WERI-Rb-1 (cell line): ENCODE results near the gene PTCD2.
"Not testable (repeated sequence)": the region's sequence is repeated elsewhere in the genome, so short reads cannot be mapped to it uniquely, and the experiment has no call there.

Source experiments
- DNase-seq: peaks from one replicate; pipeline ENCODE4 v3.0.0-alpha.2; 2020
- H3K27ac ChIP-seq: fragments of 250-450 bp; sonication (Bioruptor Pico); 2 replicates; pipeline ENCODE4 v1.5.1; 2020; ENCODE audit warnings: mild to moderate bottlenecking, moderate library complexity
- H3K27me3 ChIP-seq: fragments of 250-450 bp; sonication (Bioruptor Pico); 2 replicates; pipeline ENCODE4 v1.5.1; 2021; ENCODE audit warnings: mild to moderate bottlenecking, low read depth, moderate library complexity; ENCODE audit not compliant: insufficient read depth, severe bottlenecking
- H3K36me3 ChIP-seq: fragments of 250-450 bp; sonication (Bioruptor Pico); 2 replicates; pipeline ENCODE4 v1.5.1; 2020; ENCODE audit warnings: mild to moderate bottlenecking, moderate library complexity
- H3K4me3 ChIP-seq: 2 replicates; pipeline ENCODE4 v1.5.1; 2011; ENCODE audit warnings: low read depth, mild to moderate bottlenecking, control low read depth, low read length
- H3K9me3 ChIP-seq: fragments of 250-450 bp; sonication (Bioruptor Pico); 2 replicates; pipeline ENCODE4 v1.5.1; 2021; ENCODE audit warnings: mild to moderate bottlenecking, moderate library complexity; ENCODE audit not compliant: severe bottlenecking
- TF ChIP-seq, protein P1 (sequence below): IDR thresholded peaks from 2 replicates; pipeline ENCODE4 v1.5.1; 2011; ENCODE audit warnings: low read depth, mild to moderate bottlenecking, control low read depth, inconsistent platforms, low read length

Gene PTCD2

DNA sequence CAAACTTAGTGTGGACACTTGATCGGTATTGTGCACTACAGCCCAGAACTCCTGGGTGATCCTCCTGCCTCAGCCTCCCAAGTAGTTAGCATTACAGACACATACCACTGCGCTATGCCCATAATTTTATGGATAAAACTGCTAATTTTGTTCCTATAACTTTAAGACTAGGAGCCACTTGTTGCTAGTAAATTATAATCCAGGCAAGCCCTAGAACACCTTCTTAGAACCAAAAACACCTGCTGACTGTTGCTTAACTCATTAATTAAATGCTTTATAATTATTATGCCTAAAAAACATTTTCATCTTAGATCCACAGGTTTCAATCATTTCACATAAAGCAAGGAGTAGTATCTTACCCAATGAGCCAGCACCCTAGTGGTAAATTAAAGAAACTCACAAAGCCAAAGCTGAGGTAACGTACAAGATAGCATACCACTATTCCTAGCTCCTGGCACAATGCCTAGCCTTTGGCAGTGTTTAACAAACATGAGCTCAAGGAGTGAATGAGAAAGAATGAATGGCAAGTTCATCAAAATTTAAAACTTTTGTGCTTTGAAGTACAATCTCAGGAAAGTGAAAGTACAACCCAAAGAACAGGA lies 5.5 kb upstream of the PTCD2 start:
- Histone ChIP-seq H3K27ac (no peak overlapping the region), H3K36me3 (peaks cover 28% of the 10 kb centered on the region), H3K27me3 (no peaks in the 10 kb centered on the region), H3K9me3 (no peaks in the 10 kb centered on the region), H3K4me3 (no peak overlapping the region)
- DNase-seq = no peak
- TF ChIP-seq, protein P1, sequence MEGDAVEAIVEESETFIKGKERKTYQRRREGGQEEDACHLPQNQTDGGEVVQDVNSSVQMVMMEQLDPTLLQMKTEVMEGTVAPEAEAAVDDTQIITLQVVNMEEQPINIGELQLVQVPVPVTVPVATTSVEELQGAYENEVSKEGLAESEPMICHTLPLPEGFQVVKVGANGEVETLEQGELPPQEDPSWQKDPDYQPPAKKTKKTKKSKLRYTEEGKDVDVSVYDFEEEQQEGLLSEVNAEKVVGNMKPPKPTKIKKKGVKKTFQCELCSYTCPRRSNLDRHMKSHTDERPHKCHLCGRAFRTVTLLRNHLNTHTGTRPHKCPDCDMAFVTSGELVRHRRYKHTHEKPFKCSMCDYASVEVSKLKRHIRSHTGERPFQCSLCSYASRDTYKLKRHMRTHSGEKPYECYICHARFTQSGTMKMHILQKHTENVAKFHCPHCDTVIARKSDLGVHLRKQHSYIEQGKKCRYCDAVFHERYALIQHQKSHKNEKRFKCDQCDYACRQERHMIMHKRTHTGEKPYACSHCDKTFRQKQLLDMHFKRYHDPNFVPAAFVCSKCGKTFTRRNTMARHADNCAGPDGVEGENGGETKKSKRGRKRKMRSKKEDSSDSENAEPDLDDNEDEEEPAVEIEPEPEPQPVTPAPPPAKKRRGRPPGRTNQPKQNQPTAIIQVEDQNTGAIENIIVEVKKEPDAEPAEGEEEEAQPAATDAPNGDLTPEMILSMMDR = no peak

DNA sequence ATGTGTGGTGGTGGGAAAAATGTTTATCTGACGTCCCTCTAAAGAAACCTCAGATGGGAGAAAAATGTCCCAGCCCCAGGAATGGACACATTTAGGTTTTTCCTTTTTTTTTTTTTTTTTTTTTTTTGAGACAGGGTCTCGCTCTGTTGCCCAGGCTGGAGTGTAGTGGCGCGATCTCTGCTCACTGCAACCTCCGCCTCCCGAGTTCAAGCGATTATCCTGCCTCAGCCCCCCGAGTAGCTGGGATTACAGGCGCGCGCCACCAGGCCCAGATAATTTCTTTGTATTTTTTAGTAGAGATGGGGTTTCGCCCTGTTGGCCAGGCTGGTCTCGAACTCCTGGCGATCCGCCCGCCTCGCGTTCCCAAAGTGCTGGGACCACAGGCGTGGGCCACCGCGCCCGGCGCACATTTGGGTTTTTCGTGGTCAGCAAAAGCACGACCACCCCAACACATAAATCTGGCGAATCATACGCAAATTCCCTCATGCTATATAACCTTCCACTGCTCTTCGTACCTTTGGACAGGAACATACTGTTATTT lies 668 bp upstream of the PTCD2 start:
- DNase-seq = peak; percentile 23
- Histone ChIP-seq H3K27ac (peak overlapping the region; percentile 90), H3K4me3 (peak overlapping the region; percentile 65), H3K36me3 (peaks cover 18% of the 10 kb centered on the region)
- H3K27me3 ChIP-seq, H3K9me3 ChIP-seq: not testable (repeated sequence)

DNA sequence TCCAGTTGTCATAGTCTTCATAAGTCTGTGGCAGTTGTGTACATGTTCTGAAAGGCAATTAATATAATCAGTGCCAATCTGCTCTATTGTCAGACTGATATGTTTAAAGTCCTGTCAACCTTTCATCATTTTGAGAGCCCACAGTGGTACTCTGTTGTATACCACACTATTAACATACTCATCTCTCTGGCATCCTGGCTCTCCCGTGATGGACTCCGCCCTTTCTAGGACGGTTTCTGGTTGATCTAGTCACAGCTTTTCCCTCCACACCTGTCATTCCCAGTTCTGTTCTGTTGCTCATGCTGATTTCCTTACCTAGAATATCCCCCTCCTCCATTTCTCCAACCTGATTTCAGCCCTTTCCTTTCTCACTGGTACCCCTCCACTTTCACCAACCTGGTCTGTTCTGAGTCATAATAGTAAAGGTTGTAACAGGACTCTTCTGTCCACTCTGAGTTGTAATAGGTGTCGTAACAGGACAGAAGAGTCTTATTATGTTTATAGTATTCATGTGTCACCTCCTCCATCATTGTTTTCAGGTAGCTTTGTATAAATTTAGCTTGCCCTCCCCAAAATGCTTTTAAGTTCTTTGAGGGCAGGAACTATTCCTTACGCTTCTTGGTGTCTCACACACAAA lies 4.1 kb downstream of the PTCD2 start:
- TF ChIP-seq, protein P1 = no peak
- Histone ChIP-seq H3K9me3 (no peaks in the 10 kb centered on the region), H3K4me3 (no peak overlapping the region), H3K27me3 (no peaks in the 10 kb centered on the region), H3K27ac (no peak overlapping the region), H3K36me3 (peaks cover 18% of the 10 kb centered on the region)
- no peak for DNase-seq

DNA sequence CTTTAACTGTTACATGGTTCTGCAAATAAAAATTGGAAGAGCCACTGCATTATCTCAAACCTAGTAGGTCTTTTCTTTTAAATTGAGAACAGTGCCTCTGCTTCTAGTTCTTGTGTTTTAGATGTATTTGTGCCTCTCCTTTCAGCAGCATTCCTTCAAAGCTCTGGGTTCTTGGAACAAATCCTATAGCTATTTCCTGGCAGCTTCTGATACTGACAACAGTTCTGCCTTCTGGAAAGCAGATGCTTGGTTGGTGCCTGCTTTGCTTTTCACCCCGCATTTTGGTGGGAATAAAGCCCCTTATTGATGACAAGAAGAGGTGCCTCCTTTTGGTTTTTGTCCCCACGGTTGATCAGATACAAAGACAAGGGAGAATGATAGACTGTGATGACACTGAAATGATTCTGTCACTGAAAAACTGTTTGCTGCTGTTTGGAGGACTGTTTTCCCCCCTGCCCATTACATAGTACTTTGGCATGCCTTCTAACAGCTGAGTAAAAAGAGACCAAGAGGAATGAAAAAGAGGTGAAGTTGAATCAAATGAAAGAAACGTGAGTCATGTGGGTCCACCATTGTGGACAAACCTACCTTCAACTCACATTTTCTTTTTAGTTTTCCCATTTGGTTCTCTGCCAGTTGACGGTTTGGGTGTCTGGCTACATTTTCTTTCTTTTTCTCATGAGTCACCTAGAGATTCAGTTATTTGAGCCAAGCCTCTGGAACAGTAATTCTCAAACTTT lies 5.6 kb downstream of the PTCD2 start:
- H3K4me3 ChIP-seq = no peak overlapping the region
- peaks cover 18% of the 10 kb centered on the region for H3K36me3 ChIP-seq
- DNase-seq = no peak

DNA sequence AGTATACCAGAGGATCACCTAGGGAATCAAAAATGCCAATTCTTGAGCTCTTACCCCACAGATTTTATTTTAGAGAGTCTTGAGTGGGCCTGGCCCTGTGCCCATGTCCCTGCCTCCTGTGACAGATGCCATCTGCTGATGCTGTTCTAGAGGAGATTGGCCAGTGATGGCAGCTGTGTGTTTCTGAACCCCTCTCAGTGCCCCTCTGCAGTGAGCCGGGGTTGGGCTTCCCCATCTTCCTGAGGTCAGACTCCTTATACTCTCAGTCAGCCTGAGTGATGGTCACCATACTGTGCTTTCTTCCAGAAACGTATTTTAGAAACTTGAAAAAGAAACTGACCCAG lies 6.1 kb downstream of the PTCD2 start:
- Histone ChIP-seq H3K36me3 (peaks cover 18% of the 10 kb centered on the region), H3K9me3 (no peaks in the 10 kb centered on the region), H3K27ac (no peak overlapping the region), H3K27me3 (no peaks in the 10 kb centered on the region), H3K4me3 (no peak overlapping the region)
- TF ChIP-seq, protein P1 = no peak
- DNase-seq = no peak

More for the DNA sequence above, 5.6 kb downstream of the PTCD2 start:
- TF ChIP-seq, protein P1 = no peak
- H3K27ac ChIP-seq = no peak overlapping the region
- H3K27me3 ChIP-seq = no peaks in the 10 kb centered on the region
- no peaks in the 10 kb centered on the region for H3K9me3 ChIP-seq

DNA sequence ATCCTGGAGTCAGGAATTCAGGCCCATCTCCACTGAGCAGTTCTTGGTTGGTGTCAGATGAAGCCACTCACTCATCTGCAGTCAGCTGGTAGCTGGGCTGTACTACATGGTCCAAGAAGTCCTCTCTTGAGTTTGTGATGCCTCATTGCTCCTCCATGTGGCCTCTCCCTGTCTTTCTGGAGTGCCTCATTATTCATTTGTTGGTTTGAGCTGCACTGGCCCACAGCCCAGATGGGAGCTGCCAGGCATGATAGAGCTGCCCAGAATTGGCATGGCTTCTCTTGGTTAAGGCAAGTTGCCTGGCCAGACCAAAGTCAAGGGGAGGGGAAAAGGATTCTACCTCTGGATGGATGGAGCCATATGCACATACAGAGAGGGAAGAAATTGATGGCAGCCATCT lies 8.0 kb downstream of the PTCD2 start:
- Histone ChIP-seq H3K36me3 (peaks cover 13% of the 10 kb centered on the region), H3K9me3 (no peaks in the 10 kb centered on the region), H3K4me3 (no peak overlapping the region), H3K27me3 (no peaks in the 10 kb centered on the region), H3K27ac (no peak overlapping the region)
- TF ChIP-seq, protein P1 = no peak
- DNase-seq = no peak
